Effector CD4-positive, alpha-beta T cell (primary cell): ENCODE measurements around the gene TBCA.
"Not testable (repeated sequence)": the region's sequence is repeated elsewhere in the genome, so short reads cannot be mapped to it uniquely, and the experiment has no call there.

ENCODE experiments used
- DNase-seq: peaks from one replicate; pipeline ENCODE4 v3.0.0-alpha.2; 2020

TBCA gene

DNA sequence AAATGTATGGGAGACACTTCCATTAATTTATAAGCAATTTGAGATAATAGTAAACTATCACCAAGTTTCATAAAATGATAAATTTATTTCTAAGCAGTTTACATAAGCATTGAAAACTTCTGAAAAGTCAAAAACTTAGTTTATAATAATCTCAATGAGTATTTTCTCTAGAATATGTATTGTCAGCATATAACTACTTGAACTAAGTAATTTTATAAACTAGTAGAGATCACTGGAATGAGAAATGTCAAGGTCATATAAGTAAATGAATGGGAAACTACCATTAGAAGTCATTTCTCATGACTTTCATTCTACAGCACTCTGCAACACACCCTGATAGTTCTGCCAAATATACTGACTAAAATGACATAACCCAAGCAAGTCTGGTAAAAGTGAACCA lies 3.4 kb downstream of the TBCA start:
- DNase-seq: no peak

DNA sequence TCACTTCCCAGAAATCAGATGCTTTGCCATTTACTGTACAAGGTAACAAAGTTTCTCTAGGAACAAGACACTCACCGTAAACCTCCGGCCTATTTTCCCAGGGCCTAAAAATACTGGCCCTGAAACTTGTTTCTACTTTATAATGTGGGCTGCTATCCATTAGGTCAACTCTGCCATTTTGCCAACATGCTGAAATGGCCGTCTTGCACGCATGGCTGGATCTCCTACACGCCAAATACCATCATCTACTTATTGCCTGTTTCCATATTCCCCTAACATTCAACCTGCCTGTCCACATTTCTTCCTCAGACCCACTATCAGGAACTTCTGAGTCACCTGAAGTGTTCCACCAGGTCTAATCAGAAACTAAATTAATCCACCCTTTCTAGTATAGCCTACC lies 4.7 kb downstream of the TBCA start:
- DNase-seq: no peak

DNA sequence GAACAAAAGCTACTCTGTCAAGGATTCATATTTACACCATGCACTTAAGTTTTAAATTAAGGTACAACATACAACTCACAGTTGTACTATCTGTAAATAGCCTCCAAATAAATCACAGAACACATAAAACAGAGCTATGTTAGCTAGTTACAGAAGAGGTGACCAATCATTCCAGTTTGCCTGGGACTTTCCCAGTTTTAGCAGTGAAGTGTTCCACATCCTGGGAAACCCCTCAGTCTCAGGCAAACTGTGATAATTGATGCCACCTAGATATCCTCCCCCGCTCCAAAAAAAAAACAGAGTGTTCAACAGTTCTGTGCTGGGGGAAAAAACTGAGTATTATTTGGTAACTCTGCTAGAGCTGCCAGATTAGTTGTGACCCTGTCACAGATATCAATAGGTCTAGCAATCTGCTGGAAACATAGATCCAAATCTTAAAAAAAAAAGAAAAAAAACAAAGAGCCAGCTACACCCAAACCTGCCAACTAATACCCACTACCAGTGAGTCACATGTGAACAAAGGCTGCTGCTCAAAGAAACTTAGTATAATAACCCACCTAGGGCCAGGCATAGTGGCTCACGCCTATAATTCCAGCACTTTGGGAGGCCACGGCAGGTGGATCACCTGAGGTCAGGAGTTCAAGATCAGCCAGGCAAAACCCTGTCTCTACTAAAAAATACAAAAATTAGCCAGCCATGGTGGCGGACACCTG lies 5.7 kb downstream of the TBCA start:
- no peak for DNase-seq

DNA sequence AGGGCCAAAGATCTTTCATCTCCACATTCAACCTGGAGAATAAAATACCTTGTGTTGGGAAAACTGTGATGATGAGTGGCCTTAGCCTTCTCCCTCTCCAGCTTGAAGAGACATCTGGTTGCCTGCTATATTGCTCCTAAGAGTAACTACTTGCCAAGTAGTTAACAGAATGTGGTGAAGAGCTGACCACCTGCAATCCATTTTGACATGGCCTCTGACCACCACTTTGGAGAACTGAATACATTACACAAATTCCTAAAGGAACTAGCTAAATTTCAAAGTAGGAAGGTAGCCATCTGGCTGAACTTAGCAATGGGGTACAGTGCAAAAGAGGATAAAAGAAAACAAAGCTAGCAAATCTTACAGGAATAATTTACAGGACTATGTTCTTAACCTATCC lies 7.2 kb downstream of the TBCA start:
- DNase-seq: no peak

DNA sequence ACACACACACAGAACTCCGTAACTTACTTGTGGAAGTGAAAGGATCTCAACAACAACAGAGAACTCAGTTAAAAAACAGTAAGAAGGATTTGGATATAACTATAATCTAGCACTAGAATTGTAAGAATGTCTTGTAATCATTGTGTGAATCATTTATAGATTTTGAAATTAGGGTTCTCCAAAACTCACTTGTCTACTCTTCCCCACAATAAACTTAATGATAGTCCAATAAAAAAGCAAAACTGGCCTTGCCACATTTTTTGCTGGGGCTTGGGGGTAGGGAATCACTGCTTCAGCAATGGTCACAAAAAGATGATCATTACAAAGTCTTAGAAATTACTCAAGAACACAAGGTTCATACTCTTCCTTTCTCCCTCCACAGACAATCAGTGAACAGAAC lies 8.8 kb downstream of the TBCA start:
- DNase-seq: no peak

DNA sequence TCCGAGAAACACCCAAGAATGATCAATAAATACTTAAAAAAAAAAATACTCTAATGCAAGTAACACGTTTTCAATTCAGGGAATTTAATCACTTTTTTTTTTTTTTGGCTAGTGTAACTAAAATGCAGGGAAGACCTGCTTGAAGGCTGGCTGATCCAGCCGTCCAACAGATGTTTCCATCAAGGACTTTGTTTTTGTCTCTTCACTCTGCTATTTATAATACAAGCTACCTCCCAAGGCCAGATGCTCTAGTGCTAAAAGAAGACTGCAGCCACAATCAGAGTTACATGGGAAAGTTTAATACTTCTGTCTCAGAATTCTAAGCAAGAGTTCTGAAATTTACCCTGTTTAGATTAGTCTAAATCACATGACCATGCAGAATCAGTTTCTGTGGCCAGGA lies 14.5 kb downstream of the TBCA start:
- no peak for DNase-seq

DNA sequence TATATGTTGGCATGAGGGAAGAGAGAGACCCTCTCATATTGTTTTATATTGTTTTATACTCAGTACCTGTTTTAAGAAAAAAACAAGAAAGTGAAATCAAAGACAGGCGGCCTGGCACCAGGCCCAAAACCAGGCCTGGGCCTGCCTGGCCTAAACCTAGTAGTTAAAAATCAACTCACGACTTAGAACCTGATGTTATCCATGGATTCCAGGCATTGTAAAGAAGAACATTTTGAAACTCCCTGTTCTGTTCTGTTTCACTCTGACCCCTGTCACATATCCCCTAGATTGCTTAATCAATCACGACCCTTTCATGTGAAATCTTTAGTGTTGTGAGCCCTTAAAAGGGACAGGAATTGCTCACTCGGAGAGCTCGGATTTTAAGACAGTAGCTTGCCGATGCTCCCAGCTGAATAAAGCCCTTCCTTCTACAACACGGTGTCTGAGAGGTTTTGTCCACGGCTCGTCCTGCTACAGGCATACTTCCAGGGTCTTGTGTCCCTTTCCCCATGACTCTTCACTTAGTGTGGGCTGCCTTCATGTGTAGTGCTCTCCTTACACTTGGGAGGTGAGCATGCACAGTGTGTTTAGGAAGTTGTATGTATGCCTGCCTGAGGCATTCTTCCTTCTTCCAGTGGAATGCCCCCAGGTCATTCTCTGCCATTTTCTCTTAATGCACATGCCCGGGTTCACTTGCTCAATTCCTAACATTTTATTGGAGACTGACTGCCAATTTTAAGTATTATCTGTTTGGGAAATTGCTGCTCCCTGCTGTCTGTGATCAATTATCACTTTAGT lies 17.8 kb downstream of the TBCA start:
- no peak for DNase-seq

DNA sequence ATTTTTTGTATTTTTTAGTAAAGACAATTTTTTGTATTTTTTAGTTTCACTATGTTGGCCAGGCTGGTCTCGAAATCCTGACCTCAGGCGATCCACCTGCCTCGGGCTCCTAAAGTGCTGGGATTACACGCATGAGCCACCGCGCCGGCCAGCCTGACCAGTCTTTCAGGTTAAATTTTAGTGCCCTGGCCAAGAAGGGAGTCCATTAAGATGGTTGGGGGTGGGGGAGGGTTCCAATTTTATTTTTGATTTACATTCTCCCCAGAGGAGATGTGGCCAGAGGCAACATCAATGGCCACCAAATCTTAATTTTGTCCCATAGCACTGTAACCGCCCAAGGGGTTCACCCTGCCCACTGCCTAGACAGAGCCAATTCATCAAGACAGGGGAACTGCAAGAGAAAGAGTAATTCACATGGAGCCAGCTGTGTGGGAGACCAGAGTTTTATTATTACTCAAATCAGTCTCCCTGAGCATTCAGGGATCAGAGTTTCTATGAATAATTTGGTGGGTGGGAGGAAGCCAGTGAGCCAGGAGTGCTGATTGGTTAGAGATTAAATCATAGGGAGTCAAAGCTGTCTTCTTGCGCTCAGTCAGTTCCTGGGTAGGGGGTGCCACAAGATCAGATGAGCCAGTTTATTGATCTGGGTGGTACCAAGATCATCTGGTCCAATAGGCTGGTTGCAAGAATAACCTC lies 24.7 kb downstream of the TBCA start:
- DNase-seq: no peak

DNA sequence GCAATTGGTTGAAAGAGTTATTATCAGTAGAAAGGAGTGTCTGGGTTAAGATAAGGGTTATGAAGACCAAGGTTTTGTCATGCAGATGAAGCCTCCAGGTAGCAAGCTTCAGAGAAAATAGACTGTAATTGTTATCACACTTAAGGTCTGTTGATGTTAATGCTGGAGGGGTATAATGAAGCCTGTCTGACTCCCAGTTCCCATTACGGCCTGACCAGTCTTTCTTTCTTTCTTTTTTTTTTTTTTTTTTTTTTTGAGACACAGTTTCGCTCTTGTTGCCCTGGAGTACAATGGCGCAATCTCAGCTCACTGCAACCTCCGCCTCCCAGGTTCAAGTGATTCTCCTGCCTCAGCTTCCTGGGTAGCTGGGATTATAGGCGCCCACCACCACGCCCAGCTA lies 25.2 kb downstream of the TBCA start:
- not testable (repeated sequence) for DNase-seq

DNA sequence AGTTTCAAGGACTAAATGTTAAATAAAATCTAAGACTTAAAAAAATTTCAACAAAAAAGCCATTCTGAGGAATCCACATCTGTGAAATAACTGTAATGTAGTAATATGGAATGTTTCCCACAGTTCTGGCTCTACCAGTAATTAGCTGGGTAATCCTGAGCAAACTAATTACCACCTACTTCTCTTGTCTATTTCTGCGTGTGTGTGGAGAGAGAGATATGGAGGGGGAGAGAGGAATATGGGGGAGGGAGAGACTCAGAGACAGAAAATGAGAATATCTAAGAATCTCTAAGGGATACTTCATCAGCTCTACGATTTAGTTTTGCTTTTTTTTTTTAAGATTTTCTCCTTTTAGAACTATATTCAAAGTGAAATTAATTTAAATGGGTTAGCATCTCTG lies 28.0 kb downstream of the TBCA start:
- no peak for DNase-seq

DNA sequence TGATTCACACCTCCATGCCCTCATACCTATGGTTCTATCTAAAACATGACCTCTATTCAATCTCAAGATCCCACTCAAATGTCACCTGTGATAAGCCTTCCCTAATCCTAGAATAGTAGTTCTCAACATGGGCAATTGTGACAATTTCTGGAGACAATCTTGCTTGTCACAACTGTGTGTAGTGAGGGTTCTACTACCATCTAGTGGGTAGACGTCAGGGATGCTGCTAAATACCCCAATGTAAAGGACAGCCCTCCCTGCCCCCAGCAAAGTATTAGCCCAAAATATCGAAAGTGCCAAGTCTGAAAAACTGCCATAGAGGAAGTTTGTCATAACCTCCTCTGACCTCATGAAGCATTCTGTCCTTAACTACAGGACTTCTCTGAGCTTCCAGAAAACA lies 32.0 kb downstream of the TBCA start:
- no peak for DNase-seq

DNA sequence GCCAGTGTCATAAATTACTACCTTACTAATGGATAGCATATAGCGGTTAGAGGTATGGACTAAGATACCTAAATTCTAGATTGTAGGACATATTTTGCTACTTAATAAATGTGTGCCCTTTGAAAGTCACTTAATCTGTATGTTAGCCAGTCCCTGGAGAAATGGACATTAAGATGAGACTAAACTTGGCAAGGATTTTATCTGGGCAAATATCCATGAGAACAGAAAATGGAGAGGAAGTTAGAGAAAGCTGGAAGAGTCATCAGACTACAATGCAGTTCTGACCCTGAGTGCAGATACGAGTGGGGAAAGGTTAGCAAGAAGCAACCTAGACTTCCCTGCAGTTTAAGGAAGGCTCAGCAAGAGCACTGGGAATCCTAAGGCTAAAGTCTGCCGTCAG lies 33.0 kb downstream of the TBCA start:
- DNase-seq: no peak

DNA sequence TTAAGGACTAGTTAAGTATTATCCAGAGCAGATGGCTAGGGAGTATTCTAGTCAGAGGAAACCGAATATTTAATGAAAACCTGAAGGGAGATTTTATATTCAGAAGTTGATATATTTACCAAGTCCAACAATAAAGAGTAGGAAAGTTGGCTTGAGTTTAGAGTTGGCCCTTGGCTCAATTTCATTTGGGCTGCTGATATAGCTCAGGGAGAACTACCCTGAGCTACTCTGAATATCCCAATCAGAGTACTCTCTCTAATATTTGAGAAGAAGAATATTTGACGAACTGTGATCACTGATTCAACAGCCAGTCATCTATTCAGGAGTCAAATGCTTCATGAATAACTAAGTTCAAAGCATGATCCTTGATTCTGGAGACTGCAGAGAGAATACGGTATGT lies 34.5 kb downstream of the TBCA start:
- DNase-seq: no peak

DNA sequence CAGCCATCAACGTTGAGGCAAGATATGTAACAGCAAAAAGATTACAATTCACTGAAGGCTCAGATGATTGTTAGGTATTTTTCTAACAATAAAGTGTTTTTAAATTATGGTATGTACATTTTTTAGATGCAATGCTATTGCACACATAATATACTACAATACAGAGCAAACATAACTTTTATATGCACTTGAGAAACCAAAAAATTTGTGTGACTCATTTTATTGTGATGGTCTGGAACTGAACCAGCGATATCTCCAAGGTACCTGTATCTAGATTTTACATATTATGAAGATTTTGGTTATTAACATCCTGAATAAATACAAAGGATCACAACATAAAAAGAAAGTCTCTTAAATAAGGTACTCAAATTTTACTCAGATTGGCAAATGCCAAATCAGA lies 41.3 kb downstream of the TBCA start:
- no peak for DNase-seq

DNA sequence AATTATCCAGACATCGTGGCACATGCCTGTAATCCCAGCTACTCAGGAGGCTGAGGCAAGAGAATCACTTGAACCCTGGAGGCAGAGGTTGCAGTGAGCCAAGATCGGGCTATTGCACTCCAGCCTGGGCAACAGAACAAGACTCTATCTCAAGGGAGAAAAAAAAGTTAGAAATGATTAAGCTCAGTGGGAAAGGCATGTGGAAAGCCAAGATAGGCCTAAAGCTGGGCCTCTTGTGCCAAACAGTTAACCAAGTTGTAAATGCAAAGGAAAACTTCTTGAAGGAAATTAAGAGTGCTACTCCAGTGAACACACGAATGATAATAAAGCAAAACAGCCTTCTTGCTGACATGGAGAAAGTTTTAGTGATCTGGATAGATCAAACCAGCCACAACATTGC lies 43.0 kb downstream of the TBCA start:
- DNase-seq: no peak

DNA sequence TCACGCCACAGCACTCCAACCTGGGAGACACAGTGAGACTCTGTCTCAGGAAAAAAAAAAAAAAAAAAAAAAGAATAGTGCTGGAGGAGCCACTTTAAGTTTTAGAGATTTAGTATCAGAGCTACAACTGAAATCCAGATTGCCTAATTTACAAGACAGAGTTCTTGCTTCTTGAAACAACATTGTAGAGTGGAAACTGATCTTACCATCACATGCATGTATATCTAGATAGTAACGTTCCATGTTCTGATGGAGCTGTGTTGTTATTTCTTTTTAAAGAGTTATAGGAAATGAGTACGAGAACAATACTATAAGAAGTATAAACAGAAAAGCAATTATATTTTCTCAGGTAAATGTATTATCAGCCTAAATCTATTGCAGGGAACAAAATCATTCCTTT lies 48.9 kb downstream of the TBCA start:
- DNase-seq: no peak

DNA sequence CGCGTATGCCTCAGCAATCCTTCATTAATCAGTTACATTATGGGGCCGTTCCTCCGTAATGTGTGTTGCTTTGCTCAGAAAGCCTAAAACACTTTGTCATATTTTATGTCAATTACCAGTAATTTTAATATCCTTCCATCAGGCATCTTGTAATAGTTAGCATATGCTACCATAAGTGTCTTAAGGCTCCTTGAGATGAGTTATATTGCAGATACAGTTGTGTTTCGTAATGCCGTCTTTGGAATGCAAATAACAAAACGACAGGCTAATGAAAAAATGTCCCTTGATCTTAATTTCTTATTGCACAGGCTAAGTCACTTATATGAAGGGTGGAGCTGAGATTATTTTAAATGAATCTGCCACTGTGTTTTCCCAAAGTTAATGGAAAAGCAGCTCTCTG lies 50.5 kb downstream of the TBCA start:
- DNase-seq: no peak

DNA sequence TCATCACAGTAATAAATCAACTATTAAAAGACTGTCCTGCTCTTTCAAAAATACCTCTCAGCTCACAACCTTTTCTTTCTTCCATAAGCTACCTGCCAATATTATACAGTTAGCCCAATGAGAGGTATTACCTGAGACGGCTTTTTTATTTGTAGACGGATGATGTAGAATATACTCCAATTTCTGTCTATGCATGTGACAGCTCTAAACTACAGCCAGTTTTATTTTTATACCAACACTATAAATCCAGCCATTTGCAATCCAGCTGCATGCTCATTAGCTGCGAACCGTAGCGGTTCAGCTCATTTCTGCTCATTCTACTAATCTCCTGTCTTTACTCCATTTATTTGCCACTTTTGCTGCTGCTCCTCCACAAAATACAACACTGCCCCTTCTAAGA lies 51.2 kb downstream of the TBCA start:
- no peak for DNase-seq

DNA sequence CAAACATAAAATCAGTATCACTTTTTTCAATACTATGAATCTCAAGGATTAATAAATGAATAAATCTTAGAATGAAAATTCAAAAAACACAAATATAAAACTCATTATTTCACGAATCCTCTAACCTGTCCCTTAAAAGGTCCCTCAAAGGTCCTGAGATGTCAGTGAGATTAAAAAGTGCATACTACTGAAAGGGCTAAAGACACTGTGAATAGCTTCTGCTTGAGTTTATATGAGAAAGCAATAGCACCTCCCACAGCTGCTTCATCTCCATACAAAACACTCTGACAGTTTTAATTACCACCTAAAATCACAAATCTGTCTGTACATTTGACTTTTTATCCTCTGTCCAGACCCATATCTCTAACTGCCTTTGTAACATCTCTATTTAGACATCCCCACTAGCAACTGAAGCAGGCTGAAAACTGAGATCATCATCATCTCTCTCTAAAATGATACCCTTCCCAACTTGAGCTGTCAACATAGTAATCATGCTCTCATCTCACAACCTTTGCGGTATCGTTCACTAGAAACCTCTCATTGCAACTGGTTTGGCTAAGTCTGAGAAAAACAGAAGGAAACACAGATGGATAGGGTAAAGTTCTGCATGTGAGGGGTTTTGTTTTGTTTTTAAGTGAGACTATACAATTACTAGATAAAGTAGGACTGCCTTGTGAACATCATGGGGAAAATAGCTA lies 56.3 kb downstream of the TBCA start:
- DNase-seq: no peak

DNA sequence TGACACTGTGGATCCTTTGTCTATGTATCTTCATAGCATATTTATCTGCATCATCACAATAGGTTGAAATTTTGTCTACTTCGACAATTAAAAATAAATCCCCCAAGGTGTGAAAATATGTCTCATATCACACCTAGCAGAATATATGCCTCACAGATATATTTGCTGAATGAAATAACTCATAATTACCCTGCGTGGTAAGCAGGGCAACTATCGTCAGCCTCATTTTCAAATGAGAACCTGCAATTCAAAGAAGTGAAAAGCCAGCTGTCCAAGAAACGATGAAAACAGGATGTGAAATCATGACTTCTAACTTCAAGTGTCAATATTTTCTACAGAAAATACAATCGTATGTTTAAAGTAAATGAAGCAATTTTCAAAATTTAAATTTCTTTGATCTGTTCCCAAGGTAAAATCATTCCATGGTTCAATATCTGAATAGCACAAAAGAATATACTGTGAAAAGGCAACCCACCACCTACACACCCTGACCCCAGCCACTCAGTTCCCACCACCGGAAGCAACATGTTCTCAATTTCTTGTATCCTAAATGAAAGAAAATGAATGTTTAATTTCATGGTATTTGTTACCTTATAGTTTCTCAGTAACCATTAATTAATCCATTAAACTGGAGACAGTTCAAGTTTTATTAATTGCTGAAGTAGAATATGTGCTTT lies 57.1 kb downstream of the TBCA start:
- no peak for DNase-seq

DNA sequence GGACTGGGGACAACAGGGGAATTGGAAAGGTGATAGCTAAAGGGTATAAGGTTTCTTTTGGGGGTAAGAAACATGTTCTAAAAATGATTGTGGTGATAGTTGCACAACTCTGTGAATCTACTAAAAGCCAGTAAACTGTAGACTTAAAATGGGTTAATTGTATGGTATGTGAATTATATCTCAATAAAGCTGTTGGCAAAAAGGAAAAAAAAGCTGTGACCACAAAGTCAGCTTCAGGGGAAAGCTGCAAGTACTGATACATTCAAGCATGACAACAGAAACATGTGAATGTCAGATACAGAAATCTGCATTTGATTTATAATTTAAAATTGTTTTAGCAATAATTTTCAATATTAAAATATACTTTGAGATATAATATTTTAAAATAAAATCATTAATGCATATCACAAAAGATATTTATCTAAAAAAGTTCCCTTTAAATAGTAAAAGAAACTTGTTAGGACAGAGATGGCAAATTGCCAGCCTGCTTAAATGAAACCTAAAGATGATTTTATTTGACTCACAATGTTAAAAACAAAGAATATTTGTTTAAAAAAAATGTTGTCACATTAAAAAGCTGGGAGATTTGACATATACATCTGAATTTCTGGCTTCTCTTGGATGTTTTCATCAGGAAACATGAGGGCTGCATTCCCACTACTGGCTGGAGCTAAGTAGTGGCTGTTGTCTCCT lies 66.0 kb downstream of the TBCA start:
- DNase-seq: no peak

DNA sequence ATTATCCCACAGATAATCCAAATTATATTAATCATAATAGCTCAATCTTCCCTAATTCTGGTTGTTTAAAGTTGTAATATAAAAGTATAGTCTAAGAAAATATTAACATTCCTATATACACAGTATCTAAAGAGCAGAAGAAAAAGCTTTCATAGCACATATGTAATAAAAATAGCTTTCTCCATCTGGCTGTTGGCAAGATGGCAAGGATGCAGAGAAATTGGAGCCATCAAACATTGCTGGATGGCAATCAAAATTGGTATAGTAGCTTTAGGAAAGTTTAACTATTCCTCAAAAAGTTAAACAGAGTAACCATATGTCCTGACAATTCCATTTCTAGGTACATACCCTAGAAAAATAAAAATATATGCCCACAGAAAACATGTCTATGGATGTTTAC lies 66.8 kb downstream of the TBCA start:
- DNase-seq: no peak
